HCT116 (cell line): ENCODE data around the gene EVC.

Experiments used
- CTCF ChIP-seq, 3 experiments: fragments of 200-600 bp in 1 of 3; sonication (generic) in 1 of 3; IDR thresholded peaks in 2 of 3; conservative IDR thresholded peaks in 1 of 3; 2 replicates each; pipeline ENCODE4 v1.5.1; 2012 to 2017; ENCODE audit warnings: low read depth in 2 of 3, low read length in 2 of 3, antibody characterized with exemption in 1 of 3, borderline replicate concordance in 1 of 3, control low read depth in 1 of 3, mild to moderate bottlenecking in 1 of 3, mixed read lengths in 1 of 3, mixed run types in 1 of 3, moderate library complexity in 1 of 3; ENCODE audit not compliant: insufficient read depth in 1 of 3
- EZH2 ChIP-seq: fragments of 200-600 bp; sonication (generic); IDR thresholded peaks from 2 replicates; pipeline ENCODE4 v1.6.1; 2017; ENCODE audit warnings: antibody characterized with exemption, mixed run types
- EZH2phosphoT487 ChIP-seq: fragments of 200-600 bp; IDR thresholded peaks from 2 replicates; pipeline ENCODE4 v1.6.1; 2018; ENCODE audit warnings: antibody characterized with exemption, borderline replicate concordance
- MAX ChIP-seq: IDR thresholded peaks from 2 replicates; pipeline ENCODE4 v1.6.1; 2012
- POLR2AphosphoS5 ChIP-seq: IDR thresholded peaks from 2 replicates; pipeline ENCODE4 v1.6.1; 2011; ENCODE audit warnings: mild to moderate bottlenecking, low read depth, low read length, moderate library complexity
- SP1 ChIP-seq: IDR thresholded peaks from 2 replicates; pipeline ENCODE4 v1.6.1; 2012; ENCODE audit warnings: low read depth

DNA sequence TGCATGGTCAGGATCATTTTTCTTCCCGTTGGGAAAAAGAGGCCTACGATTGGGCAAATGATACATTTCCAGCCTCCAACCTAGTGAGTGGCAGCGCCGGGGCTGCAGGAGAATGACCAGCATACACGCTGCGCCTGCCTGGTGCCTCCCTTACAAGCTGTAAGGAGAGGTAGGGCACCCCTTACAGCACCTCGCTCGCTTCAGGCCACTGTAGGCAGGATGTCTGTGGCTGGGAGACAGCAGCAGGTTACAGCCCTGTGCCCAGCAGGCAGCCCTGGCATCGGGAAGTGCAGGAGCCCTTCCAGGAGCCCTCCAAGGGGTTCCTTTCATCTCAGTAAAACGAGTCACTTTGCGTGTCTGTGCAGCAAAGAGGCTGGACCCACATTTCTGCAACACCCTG lies 88.4 kb downstream of the EVC start:
- TF ChIP-seq CTCF (IDR thresholded peaks at IDR 0.05 in 2 of 3, conservative IDR thresholded peaks at IDR 0.05 in 1 of 3; ENCODE audit: borderline replicate concordance in 1 of 3, insufficient read depth in 1 of 3, low read depth in 2 of 3, low read length in 2 of 3), result no peak
- no peak for TF ChIP-seq EZH2phosphoT487
- no peak for TF ChIP-seq MAX
- TF ChIP-seq EZH2, result no peak
- TF ChIP-seq SP1, result no peak
- no peak for TF ChIP-seq POLR2AphosphoS5
